Liver (tissue), 9 donors: ENCODE measurements around the gene PTTG1IP. TPM values are rescaled to one million over a fixed set of nuclear protein-coding genes. Genes with fewer than 3 reads are reported as not detected.
A peak's percentile ranks its signal among the peaks of the same experiment; 100 is the strongest.

Experiments
- DNase-seq: peaks from one replicate; pipeline ENCODE4 v3.0.0-alpha.2; 2017; ENCODE audit warnings: low spot score
- H3K27ac ChIP-seq, 2 donors: one replicate each; pipeline ENCODE4 v1.7.0; 2013; ENCODE audit warnings: inconsistent platforms in 2 of 2, low read length in 2 of 2, control low read depth in 1 of 2, low read depth in 1 of 2, mild to moderate bottlenecking in 1 of 2
- H3K27me3 ChIP-seq, 4 donors: one replicate each; pipeline versions ENCODE4 v1.6.1 to v1.7.0; 2013; ENCODE audit warnings: low read length in 3 of 4, inconsistent platforms in 1 of 4, mild to moderate bottlenecking in 1 of 4, moderate library complexity in 1 of 4; ENCODE audit not compliant: control insufficient read depth in 4 of 4, insufficient read depth in 4 of 4
- H3K36me3 ChIP-seq, 4 donors: one replicate each; pipeline versions ENCODE4 v1.6.1 to v1.7.0; 2013; ENCODE audit warnings: low read length in 3 of 4, mild to moderate bottlenecking in 3 of 4, low read depth in 1 of 4, moderate library complexity in 1 of 4; ENCODE audit not compliant: control insufficient read depth in 4 of 4, insufficient read depth in 3 of 4
- H3K4me1 ChIP-seq, 4 donors: one replicate each; pipeline versions ENCODE4 v1.6.1 to v1.7.0; 2013; ENCODE audit warnings: low read length in 3 of 4, mild to moderate bottlenecking in 3 of 4, moderate library complexity in 1 of 4; ENCODE audit not compliant: control insufficient read depth in 4 of 4, insufficient read depth in 4 of 4
- H3K4me3 ChIP-seq, 3 donors: one replicate each; pipeline versions ENCODE4 v1.6.1 to v1.7.0; 2013; ENCODE audit warnings: low read length in 3 of 3, control low read depth in 1 of 3, low read depth in 1 of 3, mild to moderate bottlenecking in 1 of 3
- H3K9ac ChIP-seq, 2 donors: one replicate each; pipeline ENCODE4 v1.7.0; 2013; ENCODE audit warnings: low read length in 2 of 2, mild to moderate bottlenecking in 2 of 2, moderate library complexity in 2 of 2, control low read depth in 1 of 2, low read depth in 1 of 2
- H3K9me3 ChIP-seq, 4 donors: one replicate each; pipeline versions ENCODE4 v1.6.1 to v1.7.0; 2013; ENCODE audit warnings: low read length in 3 of 4; ENCODE audit not compliant: control insufficient read depth in 4 of 4
- CTCF ChIP-seq: fragments of 150-350 bp; IDR thresholded peaks from 2 replicates; pipeline ENCODE4 v1.5.1; 2017; ENCODE audit warnings: improper control_type of control experiment, low read depth, low read length; ENCODE audit not compliant: missing input control
- EGR1 ChIP-seq, 2 donors: IDR thresholded peaks; 2 replicates each; pipeline ENCODE4 v1.6.1; 2016 to 2018; ENCODE audit warnings: antibody characterized with exemption in 2 of 2, low read depth in 2 of 2
- FOXA2 ChIP-seq: IDR thresholded peaks from 2 replicates; pipeline ENCODE4 v1.6.1; 2016; ENCODE audit warnings: antibody characterized with exemption
- GABPA ChIP-seq, 2 donors: IDR thresholded peaks in 1 of 2; conservative IDR thresholded peaks in 1 of 2; 2 replicates each; pipeline ENCODE4 v1.6.1; 2016; ENCODE audit warnings: antibody characterized with exemption in 2 of 2, mild to moderate bottlenecking in 1 of 2, moderate library complexity in 1 of 2
- HNF4A ChIP-seq, 2 donors: conservative IDR thresholded peaks; 2 replicates each; pipeline ENCODE4 v1.6.1; 2016; ENCODE audit warnings: antibody characterized with exemption in 2 of 2, mild to moderate bottlenecking in 2 of 2
- HNF4G ChIP-seq: IDR thresholded peaks from 2 replicates; pipeline ENCODE4 v1.6.1; 2016; ENCODE audit warnings: antibody characterized with exemption
- MAX ChIP-seq: IDR thresholded peaks from 2 replicates; pipeline ENCODE4 v1.6.1; 2016; ENCODE audit warnings: antibody characterized with exemption
- NR2F2 ChIP-seq: IDR thresholded peaks from 2 replicates; pipeline ENCODE4 v1.6.1; 2016; ENCODE audit warnings: antibody characterized with exemption
- RXRA ChIP-seq, 2 donors: IDR thresholded peaks; 2 replicates each; pipeline ENCODE4 v1.6.1; 2017 to 2018; ENCODE audit warnings: antibody characterized with exemption in 2 of 2, mild to moderate bottlenecking in 1 of 2
- SP1 ChIP-seq: IDR thresholded peaks from 2 replicates; pipeline ENCODE4 v1.6.1; 2018; ENCODE audit warnings: antibody characterized with exemption, mild to moderate bottlenecking
- YY1 ChIP-seq: IDR thresholded peaks from 2 replicates; pipeline ENCODE4 v1.6.1; 2016; ENCODE audit warnings: antibody characterized with exemption, mild to moderate bottlenecking
- WGBS: extraction: QIAGEN DNeasy Blood & Tissue Kit; methylation state at CpG from one replicate; pipeline ENCODE4 v1.1.7; 2013; 5-methylcytosine and 5-hydroxymethylcytosine counted together
- polyA plus RNA-seq, 2 donors: library from polyadenylated mRNA; stranded (reverse) in 1 of 2; unstranded in 1 of 2; fragments of 200-250 nt in 1 of 2; fragments of >200 nt in 1 of 2; fragmentation: Nextera tagmentation in 1 of 2; extraction: Ambion mirVana in 1 of 2; gene quantifications; one replicate each; pipeline versions ENCODE4 v1.2.1 to v1.2.3, GENCODE V29; 2013 to 2015
- total RNA-seq, 2 donors: library from RNA; depleted of rRNA; stranded (reverse); fragments of >200 nt; gene quantifications; one replicate each; pipeline ENCODE4 v1.2.3, GENCODE V29; 2014
- TF ChIP-seq, protein P1 (sequence below): IDR thresholded peaks from 2 replicates; pipeline ENCODE4 v1.6.1; 2016; ENCODE audit warnings: antibody characterized with exemption, mild to moderate bottlenecking
- donor health status: healthy.
- donor health status: healthy.
- donor health status: healthy.
- donor health status: healthy.
- donor health status: healthy.

The PTTG1IP gene
- total and polyA plus RNA-seq, 4 donors: 62.0 to 94.0 (median 79.8) TPM

GRCh38 chr21:44874497-44875315 is 1.2 kb upstream of the PTTG1IP start:
- H3K4me1 ChIP-seq: peaks cover 5 to 63% (median 43%) of the 10 kb centered on the region in 4 donors

GRCh38 chr21:44874240-44874496 is 678 bp upstream of the PTTG1IP start:
- H3K4me1 ChIP-seq: peaks cover 5 to 65% (median 45%) of the 10 kb centered on the region in 4 donors
- no peak for DNase-seq

More at GRCh38 chr21:44874497-44875315, 1.2 kb upstream of the PTTG1IP start:
- 6% methylated on average over 49 of the region's 49 CpGs for WGBS
- TF ChIP-seq YY1: peak; percentile 96
- TF ChIP-seq NR2F2: peak; percentile 34
- no peak for TF ChIP-seq FOXA2
- peak; percentile 78 for TF ChIP-seq MAX
- TF ChIP-seq CTCF: no peak
- TF ChIP-seq EGR1 (IDR thresholded peaks at IDR 0.05; ENCODE audit: low read depth in 2 of 2): peak in 1 of 2 donors; percentile 50
- peak; percentile 49 for TF ChIP-seq SP1
- peak; percentile 45 to 61 for TF ChIP-seq HNF4A (conservative IDR thresholded peaks at IDR 0.05)
- TF ChIP-seq RXRA (IDR thresholded peaks at IDR 0.05): peak; percentile 46 to 63
- TF ChIP-seq GABPA (IDR thresholded peaks at IDR 0.05 in 1 of 2, conservative IDR thresholded peaks at IDR 0.05 in 1 of 2): peak; percentile 22 to 26
- Histone ChIP-seq H3K9ac (peak overlapping the region; percentile 65 to 68), H3K27me3 (no peaks in the 10 kb centered on the region), H3K27ac (peak overlapping the region; percentile 88 to 95), H3K4me3 (peak overlapping the region; percentile 20 to 61 (median 53)), H3K36me3 (no peaks in the 10 kb centered on the region), H3K9me3 (no peaks in the 10 kb centered on the region)
- peak; percentile 64 for DNase-seq

More at GRCh38 chr21:44874240-44874496, 678 bp upstream of the PTTG1IP start:
- Histone ChIP-seq H3K27ac (peak overlapping the region; percentile 88 to 95), H3K27me3 (no peaks in the 10 kb centered on the region), H3K9ac (peak overlapping the region; percentile 46 to 68), H3K4me3 (peak overlapping the region; percentile 20 to 61 (median 53)), H3K9me3 (no peaks in the 10 kb centered on the region), H3K36me3 (no peaks in the 10 kb centered on the region)
- WGBS: 12% methylated on average over 20 of the region's 20 CpGs
- TF ChIP-seq, protein P1, sequence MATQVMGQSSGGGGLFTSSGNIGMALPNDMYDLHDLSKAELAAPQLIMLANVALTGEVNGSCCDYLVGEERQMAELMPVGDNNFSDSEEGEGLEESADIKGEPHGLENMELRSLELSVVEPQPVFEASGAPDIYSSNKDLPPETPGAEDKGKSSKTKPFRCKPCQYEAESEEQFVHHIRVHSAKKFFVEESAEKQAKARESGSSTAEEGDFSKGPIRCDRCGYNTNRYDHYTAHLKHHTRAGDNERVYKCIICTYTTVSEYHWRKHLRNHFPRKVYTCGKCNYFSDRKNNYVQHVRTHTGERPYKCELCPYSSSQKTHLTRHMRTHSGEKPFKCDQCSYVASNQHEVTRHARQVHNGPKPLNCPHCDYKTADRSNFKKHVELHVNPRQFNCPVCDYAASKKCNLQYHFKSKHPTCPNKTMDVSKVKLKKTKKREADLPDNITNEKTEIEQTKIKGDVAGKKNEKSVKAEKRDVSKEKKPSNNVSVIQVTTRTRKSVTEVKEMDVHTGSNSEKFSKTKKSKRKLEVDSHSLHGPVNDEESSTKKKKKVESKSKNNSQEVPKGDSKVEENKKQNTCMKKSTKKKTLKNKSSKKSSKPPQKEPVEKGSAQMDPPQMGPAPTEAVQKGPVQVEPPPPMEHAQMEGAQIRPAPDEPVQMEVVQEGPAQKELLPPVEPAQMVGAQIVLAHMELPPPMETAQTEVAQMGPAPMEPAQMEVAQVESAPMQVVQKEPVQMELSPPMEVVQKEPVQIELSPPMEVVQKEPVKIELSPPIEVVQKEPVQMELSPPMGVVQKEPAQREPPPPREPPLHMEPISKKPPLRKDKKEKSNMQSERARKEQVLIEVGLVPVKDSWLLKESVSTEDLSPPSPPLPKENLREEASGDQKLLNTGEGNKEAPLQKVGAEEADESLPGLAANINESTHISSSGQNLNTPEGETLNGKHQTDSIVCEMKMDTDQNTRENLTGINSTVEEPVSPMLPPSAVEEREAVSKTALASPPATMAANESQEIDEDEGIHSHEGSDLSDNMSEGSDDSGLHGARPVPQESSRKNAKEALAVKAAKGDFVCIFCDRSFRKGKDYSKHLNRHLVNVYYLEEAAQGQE: peak; percentile 8
- TF ChIP-seq HNF4G: no peak
